GM19397 (cell line): Measurements from ENCODE around the gene CEMIP2.
"Not testable (repeated sequence)": the region's sequence is repeated elsewhere in the genome, so short reads cannot be mapped to it uniquely, and the experiment has no call there.

Experiments
- ATAC-seq: cut with Tn5 transposase; IDR thresholded peaks from one replicate; pipeline ENCODE4 v1.9.1; 2021; ENCODE audit warnings: mild to moderate bottlenecking, moderate library complexity; ENCODE audit not compliant: unreplicated experiment

CEMIP2 gene

GRCh38 chr9:71719562-71719961, 48.8 kb downstream of the CEMIP2 start:
- ATAC-seq, result no peak

GRCh38 chr9:71719088-71719487, 49.2 kb downstream of the CEMIP2 start:
- no peak for ATAC-seq

DNA sequence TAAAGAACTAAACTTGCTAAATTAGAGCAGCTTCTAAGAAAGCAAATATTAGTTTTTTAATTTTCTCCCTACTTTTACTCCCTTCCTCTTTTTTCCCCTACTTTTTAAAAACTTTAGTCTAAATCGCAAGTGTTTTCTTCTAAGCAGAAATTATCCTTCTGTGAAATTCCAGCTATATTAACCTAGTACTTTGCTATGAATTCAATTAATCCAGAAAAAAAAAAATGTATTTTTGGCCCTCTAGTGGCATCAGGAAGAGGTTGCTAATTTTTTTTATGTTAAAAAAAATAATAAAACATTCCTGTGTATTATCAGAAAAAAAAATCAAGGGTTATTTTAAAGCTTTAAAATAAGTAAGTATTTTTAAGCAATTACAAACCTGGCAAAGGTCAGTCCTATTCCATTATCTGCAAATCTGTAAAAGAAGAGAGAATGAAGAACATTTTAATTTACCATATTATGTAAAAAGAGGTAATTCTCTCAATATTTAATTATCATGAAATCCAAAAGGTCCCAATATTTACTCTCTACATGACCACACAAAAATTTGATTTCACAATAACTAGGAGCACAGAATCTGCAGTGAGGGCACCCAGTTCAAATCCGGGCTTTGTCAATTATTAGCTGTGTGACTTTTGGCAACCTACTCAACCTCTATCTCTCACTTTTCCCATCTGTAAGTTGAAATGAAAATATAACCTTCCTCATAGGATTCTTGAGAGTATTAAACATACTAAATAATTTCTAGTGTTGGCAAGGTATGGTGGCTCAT, 52.0 kb downstream of the CEMIP2 start:
- ATAC-seq, result no peak

DNA sequence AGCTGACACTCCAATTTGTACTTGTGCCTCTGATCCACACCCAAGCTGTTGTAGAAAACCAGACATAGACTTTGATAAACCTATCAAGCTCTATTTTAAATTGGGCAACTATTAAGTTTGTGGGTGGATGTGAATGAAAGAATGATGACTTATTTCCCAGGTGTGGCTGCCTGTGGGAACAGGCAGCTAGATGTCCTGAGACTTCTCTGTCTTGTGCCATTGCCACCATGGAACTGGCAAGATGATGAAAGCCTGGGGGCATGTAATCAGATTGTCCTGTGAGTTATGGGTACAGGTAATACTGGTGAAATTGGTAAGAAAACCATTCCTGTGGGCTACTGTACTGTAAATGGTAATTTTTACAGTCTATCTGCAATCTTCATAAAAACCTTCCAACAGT, 57.5 kb downstream of the CEMIP2 start:
- ATAC-seq, result no peak

DNA sequence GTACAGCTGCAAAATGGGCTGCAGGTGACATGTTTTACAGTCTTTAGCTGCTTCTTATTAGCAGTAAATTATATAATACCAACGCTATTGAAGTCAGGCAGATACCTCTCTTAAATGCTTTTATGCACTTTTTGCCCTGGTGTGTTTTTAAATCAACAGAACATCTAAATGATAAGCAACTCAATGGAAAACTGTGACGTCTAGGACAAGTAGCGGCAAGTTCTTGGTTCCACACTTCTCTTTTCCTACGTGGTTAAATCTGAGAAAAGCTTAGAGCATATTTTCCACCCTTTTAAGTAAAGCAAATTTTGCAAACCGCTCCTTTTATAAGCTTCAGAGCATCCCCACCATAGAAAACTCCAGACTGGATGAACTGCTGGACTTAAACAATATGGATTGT, 58.1 kb downstream of the CEMIP2 start:
- no peak for ATAC-seq

GRCh38 chr9:71709384-71709783, 58.9 kb downstream of the CEMIP2 start:
- no peak for ATAC-seq

- ATAC-seq, result no peak
Observed at GRCh38 chr9:71706176-71706575, 62.1 kb downstream of the CEMIP2 start.

GRCh38 chr9:71704796-71705195, 63.5 kb downstream of the CEMIP2 start:
- no peak for ATAC-seq

DNA sequence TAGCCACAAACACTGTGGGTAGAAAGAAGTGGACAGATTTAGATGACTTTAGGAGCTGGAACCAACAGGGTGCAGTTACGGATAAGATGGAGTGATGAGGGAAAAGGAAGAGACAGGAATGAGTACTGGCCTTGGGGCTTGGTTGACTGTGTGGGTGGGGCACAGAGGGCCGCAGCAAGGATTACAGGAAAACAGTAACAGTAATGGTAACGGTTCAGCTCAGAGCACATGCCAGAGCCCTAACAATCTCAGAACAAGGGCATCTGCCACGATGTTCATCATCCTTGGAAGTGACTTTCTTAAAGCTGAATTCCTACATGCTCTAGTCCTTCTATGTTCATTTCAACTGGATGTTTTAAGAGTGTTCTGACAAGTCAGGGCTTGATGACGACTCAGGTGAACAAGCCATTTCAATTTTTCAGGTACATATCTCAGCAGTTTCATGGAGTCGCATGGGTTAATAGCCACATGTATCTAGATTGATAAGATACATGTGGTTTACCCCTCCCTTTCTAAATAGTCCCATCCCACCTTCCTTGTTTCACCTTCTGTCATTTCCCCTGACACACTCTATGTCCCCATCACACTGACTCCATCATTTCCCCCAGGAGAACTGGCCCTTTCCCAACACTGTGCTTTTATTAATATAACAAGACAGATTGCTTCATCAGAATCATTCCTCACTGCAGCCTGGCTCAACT, 65.0 kb downstream of the CEMIP2 start:
- ATAC-seq, result no peak

DNA sequence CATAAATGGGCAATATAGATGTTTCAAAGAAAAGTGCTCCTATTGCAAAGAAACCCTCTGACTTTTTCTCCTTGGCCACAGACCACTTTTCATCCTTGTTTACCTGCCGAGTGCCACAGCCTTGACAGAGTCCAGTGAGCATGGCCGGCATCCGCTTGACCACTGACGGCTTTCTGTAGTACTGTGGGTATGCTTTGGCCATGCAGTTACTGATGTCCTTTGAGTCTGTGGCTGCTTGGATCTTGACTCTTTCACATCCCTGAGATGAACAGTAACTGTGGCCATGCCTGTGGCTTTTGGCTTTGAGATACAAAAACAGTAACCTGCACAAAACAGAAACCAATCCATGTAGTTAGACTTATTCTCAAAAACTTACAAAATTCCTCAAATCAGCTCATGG, 70.4 kb downstream of the CEMIP2 start:
- ATAC-seq, result no peak

- no peak for ATAC-seq
Observed at GRCh38 chr9:71694332-71694731, 74.0 kb downstream of the CEMIP2 start.

GRCh38 chr9:71693607-71694006, 74.7 kb downstream of the CEMIP2 start:
- ATAC-seq, result no peak

DNA sequence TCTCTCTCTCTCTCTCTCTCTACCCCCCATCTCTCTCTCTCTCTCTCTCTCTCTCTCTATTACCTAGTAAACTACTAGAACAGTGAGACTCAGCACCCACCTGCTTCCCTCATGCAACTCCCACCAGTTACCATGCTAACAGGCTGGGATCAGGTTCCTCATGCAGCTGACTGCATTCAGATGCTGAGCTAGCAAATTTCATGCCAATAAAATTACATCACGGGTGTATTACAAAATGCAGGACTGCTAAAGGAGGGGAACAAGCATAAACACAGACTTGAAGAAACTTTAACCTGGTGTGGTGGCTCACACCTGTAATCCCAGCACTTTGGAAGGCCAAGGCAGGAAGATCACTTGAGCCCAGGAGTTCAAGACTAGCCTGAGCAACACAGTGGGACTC, 76.0 kb downstream of the CEMIP2 start:
- ATAC-seq, result no peak

DNA sequence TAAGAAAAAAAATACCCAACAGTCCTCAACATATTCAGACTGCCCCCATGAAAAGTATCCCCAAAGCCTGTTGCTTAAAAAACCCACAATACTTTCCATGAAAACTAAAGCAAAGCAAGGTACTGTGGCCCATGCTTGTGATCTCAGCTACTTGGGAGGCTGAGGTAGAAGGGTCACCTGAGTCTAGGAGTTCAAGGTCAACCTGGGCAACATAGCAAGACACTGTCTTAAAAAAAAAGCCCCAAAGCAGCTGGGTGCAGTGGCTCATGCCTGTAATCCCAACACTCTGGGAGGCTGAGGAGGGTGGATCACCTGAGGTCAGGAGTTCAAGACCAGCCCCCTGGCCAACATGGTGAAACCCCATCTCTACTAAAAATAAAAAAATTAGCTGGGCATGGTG, 76.7 kb downstream of the CEMIP2 start:
- ATAC-seq, result not testable (repeated sequence)

GRCh38 chr9:71690689-71691435, 77.5 kb downstream of the CEMIP2 start:
- no peak for ATAC-seq

DNA sequence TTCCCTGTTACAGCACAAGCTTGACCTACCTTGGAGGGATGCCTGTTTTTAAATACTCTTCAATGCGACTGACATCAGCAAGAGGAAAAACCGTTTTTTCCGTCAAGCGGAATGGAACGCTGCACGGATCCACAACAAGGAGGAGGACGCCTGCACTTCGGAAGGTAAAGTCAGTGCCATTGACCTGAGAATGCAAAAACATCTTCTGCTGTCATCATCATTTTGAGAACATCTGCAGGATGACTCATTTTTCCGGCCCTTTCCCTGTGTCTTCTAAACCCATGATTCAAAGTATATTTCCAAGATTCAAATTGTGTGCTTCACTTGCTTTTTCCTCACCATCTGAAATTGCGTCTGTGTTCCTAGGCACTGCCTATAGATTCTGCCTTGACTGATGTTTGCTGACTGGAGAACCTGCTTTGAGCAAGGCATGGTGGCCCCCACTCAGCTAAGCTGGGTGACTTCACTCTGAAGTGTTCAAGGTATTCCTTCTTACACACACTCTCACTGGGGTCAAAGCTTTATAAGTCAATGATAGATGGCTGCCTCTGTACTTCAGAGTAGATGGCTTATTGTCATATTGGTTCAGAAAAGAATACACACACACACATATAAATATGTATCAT, 78.1 kb downstream of the CEMIP2 start:
- no peak for ATAC-seq

GRCh38 chr9:71687676-71688075, 80.6 kb downstream of the CEMIP2 start:
- no peak for ATAC-seq

DNA sequence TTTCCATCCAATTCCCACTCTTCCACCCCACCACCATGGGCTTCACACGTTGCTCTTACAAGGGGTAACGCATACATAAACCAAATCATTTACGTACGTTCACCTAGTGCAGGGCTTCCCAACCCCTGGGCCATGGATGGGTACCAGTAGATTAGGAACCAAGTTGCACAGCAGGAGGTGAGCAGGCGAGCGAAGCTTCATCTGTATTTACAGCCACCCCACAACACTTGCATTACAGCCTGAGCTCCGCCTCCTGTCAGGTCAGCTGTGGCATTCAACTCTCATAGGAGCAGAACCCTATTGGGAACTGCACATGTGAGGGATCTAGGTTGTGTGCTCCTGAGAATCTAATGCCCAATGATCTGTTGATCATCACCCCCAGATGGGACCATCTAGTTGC, 82.3 kb downstream of the CEMIP2 start:
- no peak for ATAC-seq

GRCh38 chr9:71685394-71685793, 82.9 kb downstream of the CEMIP2 start:
- no peak for ATAC-seq

DNA sequence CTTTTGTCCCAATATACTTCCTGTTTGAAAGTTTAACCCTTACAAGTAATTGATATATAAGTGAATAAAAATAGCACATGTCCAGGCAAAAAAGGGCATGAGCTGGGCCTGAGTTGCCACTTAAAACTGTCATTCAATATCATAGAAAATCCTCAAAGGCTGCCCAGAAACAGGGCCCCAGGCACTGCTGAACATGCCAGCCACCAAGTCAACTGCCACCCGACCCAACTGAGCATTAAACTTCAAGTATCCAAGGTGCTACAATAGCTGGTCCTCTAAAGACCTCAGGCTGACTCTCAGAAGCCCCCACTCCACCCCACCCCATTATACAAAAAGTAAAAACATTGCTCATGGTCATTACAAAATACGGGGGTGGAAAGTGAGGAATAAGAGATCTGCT, 83.7 kb downstream of the CEMIP2 start:
- ATAC-seq, result no peak

- ATAC-seq, result no peak
Observed at GRCh38 chr9:71683598-71684235, 84.6 kb downstream of the CEMIP2 start.
